GM19438 (cell line): ENCODE results near the gene PLD3.
"Not testable (repeated sequence)": the region's sequence is repeated elsewhere in the genome, so short reads cannot be mapped to it uniquely, and the experiment has no call there.

Experiments
- ATAC-seq: cut with Tn5 transposase; IDR thresholded peaks from one replicate; pipeline ENCODE4 v1.9.1; 2021; ENCODE audit warnings: low read depth; ENCODE audit not compliant: unreplicated experiment

The PLD3 gene

GRCh38 chr19:40383668-40384248, 35.3 kb downstream of the PLD3 start:
- ATAC-seq: no peak

DNA sequence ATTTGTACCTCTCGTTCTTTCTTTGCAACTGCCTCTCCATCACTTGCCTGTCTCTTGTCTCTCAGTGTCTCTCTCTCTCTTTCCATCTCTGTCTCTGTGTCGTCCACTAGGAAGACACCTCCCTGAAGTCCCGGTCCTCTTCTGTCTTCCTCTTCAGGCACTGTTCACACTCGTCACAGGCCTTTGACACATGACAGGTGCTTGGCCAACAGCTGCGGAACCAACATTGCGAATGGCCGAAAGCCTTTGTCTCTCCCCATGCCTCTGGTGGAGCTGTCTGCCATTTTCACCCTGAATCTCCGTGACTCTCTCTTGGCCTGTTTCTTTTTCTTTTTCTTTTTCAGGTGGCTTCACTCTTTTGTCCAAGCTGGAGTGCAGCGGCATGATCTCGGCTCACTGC, 38.7 kb downstream of the PLD3 start:
- no peak for ATAC-seq

GRCh38 chr19:40388481-40388880, 40.0 kb downstream of the PLD3 start:
- no peak for ATAC-seq

DNA sequence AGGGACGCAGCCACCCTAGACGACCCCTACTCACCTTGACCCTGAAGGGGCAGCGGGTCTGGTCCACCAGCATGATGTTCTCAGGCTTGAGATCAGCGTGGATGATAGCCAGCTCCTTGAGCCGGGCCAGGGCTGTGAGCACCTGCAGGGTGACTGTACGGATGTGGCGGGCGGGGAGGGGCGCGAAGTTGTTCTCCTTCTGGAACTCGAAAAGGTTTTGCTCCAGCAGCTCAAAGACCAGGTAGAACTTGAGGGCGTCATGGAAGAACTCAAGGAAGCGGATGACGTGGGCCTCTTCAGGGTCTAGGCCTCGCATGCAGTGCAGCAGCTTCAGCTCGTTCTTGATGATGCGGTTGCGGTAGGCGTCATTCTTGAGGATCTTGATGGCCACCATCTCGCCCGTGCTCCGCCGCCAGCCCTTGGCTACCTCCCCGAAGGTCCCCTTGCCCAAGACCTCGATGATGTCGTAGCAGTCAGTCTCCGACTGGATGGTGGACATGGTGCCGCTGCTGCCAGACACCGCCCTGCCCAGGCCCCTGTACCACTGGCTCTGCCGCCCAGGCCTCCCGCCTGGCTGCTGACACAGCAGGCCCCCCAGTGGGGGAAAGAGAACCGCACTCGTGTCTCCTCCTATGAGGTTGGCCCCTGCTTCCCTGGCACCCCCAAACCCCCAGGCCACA, 41.0 kb downstream of the PLD3 start:
- ATAC-seq: no peak

- no peak for ATAC-seq
Measured at GRCh38 chr19:40390084-40390742, 41.7 kb downstream of the PLD3 start, which contains the start of gene HIPK4. Gene HIPK4, minus strand, starts transcription at chr19:40390181. Its CDS starts 279 bp downstream, at chr19:40389902.

GRCh38 chr19:40392123-40392522, 43.6 kb downstream of the PLD3 start:
- no peak for ATAC-seq

- ATAC-seq: no peak
Measured at GRCh38 chr19:40392894-40393517, 44.5 kb downstream of the PLD3 start.

GRCh38 chr19:40393894-40394815, 45.7 kb downstream of the PLD3 start:
- no peak for ATAC-seq

DNA sequence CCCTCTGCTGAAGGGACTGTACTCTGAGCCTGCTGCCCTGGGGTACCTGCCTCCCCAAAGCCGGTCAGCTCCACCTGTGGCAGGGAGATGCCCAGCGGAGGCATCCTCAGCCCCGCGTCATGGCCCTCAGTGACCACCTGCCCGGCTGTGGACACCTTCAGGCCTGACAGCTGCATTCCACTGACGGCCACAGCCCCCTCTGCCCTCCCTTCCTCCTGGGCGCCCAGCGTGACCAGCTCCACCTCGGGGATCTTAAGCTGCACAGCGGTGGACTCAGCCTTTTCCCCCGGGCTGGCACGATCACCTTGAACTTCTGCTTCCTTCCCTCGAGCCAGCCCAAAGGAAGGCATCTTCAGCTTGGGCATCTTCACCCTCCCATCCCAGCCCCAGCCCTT, 46.3 kb downstream of the PLD3 start:
- no peak for ATAC-seq

DNA sequence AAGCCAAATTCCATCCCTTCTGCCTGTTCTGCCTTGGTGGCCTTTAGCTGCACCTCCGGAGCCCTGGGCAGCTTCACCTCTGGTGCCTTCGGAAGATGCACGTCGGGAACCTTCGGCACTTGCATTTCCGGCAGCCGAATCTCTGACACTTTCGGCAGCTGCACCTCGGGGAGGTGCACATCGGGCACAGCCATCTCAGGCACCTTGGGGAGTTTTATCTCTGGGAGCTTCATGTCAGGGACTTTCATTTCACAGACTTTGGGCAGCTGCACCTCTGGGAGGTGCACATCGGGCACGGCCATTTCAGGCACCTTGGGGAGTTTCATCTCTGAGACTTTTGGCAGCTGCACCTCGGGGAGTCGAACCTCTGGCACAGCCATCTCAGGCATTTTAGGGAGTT, 47.5 kb downstream of the PLD3 start:
- no peak for ATAC-seq

DNA sequence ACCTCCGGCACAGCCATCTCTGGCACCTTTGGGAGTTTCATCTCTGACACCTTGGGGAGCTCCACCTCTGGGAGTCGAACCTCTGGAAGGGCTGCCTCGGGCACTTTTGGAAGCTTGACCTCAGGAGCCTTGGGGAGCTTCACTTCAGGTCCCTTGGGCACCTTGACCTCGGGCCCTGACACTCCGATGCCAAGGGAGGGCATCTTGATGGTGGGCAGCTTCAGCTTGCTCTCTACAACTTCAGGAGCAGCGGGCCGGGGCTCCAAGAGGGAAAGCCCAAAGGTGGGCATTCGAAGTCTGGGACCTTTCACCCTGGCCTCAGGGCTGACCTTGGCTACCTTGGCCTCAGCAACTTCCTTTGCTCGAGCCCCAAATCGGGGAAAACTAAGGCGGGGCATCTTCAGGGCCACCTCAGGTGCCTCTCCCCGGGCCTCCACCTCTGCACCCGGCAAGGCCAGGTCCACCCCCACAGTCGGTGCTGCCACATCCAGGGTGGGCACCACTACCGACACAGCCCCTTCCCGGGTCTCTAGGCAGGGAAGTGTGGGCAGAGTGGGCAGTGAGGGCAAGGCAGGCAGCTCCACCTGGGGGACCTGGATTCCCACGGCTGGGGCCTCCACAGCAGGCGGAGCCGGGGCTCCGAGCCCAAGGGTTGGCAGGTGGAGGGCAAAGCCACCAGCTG, 48.5 kb downstream of the PLD3 start:
- no peak for ATAC-seq

- ATAC-seq: no peak
Measured at GRCh38 chr19:40397568-40397906, 49.0 kb downstream of the PLD3 start.

DNA sequence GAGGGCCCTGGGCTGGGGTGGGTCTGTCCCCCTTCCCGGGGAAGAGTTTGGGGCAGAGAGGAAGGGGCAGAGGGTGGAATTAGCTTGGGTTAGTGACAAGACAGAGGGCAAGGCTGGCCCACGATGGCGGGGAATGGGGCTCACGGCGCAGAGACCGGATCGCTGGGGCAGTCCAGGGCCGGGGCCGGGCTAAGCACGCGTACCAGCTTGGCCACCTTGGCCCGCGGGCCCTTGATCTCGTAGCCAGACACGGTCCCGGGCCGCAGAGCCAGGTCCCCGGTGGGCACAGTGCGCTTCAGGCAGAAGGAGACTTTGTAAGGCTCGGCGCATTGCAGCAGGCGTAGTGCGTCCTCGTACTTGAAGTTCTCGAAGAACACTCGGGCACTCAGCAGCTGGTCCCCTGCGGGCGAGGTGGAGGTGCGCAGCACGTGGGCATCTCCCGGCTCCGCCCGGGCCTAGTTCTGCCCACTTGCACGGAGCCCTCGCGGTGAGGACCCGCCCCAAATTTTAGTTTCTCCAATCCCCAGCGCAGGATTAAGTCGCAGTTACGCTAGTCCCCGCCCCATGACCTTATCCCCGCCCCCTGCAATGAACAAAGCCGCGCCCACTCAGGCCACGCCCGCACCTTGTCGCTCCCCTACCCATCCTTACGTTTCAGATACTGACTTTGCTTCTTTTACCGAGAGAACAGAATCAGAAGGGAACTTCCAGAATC, 50.1 kb downstream of the PLD3 start:
- no peak for ATAC-seq

GRCh38 chr19:40400559-40400958, 52.1 kb downstream of the PLD3 start:
- no peak for ATAC-seq

- peak; percentile 52 for ATAC-seq
Measured at GRCh38 chr19:40403262-40403984, 54.9 kb downstream of the PLD3 start.

- ATAC-seq: no peak
Measured at GRCh38 chr19:40407714-40408597, 59.5 kb downstream of the PLD3 start.

DNA sequence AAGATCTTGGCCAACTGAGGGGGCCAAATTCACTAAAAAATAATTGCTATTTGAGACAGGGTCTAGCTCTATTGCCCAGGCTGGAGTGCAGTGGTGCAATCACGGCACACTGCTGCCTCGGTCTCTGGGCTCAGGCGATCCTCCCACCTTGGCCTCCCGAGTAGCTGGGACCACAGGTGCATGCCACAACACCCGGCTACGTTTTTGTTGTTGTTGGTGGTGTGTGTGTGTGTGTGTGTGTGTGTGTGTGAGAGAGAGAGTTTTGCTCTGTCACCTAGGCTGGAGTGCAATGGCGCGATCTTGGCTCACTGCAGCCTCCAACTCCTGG, 60.1 kb downstream of the PLD3 start:
- ATAC-seq: not testable (repeated sequence)

DNA sequence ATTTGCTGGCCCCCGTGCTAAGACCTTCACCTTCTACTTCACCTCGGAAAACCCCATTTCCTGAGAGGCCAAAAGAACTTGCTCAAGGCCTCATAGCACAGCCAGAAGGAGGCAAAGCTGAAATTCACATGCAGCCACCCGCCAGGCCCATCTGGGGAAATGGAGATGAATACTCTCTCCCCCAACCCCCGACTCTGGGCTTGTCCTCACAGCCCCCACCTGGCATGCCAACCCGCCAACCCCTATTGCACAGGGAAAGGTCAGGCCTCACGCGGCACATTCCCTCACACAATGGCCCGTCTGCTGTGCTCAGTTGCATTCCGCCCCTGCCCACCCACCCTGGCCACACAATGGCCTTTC, 61.5 kb downstream of the PLD3 start:
- ATAC-seq: no peak
